ENCODE results near the gene PPP4R1.

- TF ChIP-seq, protein P1, sequence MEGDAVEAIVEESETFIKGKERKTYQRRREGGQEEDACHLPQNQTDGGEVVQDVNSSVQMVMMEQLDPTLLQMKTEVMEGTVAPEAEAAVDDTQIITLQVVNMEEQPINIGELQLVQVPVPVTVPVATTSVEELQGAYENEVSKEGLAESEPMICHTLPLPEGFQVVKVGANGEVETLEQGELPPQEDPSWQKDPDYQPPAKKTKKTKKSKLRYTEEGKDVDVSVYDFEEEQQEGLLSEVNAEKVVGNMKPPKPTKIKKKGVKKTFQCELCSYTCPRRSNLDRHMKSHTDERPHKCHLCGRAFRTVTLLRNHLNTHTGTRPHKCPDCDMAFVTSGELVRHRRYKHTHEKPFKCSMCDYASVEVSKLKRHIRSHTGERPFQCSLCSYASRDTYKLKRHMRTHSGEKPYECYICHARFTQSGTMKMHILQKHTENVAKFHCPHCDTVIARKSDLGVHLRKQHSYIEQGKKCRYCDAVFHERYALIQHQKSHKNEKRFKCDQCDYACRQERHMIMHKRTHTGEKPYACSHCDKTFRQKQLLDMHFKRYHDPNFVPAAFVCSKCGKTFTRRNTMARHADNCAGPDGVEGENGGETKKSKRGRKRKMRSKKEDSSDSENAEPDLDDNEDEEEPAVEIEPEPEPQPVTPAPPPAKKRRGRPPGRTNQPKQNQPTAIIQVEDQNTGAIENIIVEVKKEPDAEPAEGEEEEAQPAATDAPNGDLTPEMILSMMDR (IDR thresholded peaks at IDR 0.05) = no peak
- no peak for TF ChIP-seq ZFX (IDR thresholded peaks at IDR 0.05; ENCODE audit: borderline replicate concordance)
Observed at GRCh38 chr18:9629709-9630108, 15.3 kb upstream of the PPP4R1 start.
